ENCODE results near the gene TTC23.

DNA sequence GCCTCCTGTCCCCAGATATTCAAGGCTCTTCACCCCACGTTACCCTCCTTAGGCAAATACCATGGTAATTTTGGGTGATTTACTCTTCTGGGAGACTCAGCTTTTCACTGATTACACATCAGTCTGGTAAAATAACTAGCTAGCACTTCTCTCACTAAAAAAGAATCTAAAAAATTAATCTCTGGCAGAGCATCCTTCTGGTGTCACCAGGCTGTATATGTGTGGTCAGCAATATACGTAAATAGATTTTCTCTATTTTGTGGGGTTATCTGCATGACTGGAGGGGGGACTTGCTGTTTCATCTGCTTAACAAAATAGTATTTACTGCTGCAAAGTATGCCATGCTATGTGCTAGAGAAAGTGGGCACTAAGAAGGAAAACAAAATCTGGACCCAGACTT, 47.0 kb upstream of the TTC23 start:
- TF ChIP-seq POLR2A (IDR thresholded peaks at IDR 0.05; ENCODE audit: low read depth, low read length) (no peak), POLR2AphosphoS5 (IDR thresholded peaks at IDR 0.05; ENCODE audit: low read depth, low read length) (no peak)

All from GM12892 (cell line).